NCI-H82 treated with DMSO at 0.1 percent for 48 hours (cell line): Measurements from ENCODE around the gene ENTPD1.
"Not testable (repeated sequence)": the region's sequence is repeated elsewhere in the genome, so short reads cannot be mapped to it uniquely, and the experiment has no call there.

Experiments
- DNase-seq: peaks from one replicate; lab custom pipeline; 2025; ENCODE audit not compliant: unreplicated experiment; lab: John Stamatoyannopoulos, UW

ENTPD1 gene

DNA sequence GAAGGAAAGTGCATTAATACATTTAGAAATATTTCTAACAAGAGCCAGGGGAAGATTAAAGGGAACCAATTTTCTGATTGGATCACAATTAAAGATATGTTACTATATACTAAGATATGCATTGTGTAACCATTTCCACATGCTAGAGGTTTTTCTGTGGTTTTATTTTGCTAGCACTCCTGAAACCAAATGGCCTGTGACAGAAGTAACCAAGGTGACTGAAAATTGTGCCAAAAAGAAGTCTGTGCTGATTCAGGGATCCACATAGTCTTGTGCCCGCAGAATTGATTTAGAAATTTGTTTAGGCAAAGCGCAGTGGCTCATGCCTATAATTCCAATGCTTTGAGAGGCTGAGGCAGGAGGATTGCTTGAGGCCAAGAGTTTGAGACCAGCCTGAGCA, 153.6 kb downstream of the ENTPD1 start:
- DNase-seq, result no peak

DNA sequence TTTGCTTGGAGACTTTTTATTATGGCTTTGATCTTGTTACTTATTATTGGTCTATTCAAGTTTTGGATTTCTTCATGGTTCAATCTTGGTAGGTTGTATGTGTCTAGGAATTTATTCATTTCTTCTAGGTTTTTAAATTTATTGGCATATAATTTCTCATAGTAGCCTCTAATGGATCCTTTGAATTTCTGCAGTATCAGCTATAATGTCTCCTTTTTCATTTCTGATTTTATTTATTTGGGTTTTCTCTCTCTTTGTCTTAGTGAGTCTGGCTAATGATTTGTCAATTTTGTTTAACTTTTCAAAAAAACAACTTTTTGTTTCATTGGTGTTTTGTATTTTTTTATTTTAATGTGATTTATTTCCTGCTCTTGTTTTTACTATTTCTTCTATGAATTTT, 160.1 kb downstream of the ENTPD1 start:
- not testable (repeated sequence) for DNase-seq
